Measurements from ENCODE around the gene VLDLR.
"Not testable (repeated sequence)": the region's sequence is repeated elsewhere in the genome, so short reads cannot be mapped to it uniquely, and the experiment has no call there.

VLDLR gene

DNA sequence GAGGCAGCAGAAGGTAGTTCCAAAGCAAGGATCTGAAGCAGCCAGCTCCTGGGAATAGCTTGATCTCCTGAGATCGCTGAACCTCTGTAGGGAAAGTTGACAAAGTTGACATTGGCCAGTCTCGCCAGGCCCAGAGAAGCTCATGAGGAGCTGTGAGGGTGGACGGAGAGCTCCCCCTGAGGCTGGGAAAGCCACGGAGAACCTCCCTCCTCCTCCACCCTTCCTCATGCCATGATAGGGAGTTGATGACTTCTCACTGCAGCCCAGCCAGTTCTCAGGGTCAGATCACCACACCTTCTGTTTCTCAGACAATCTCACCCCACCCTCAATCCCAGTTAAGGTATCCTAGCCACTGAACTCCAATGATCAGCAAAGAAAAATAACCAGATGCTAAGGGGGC, 65.3 kb downstream of the VLDLR start:
- Histone ChIP-seq H3K79me2 (ENCODE audit: control insufficient read depth, insufficient read depth, low read length, unreplicated experiment) (no peaks in the 10 kb centered on the region), H2AFZ (ENCODE audit: low read length, unreplicated experiment) (no peak overlapping the region), H3K4me1 (ENCODE audit: control insufficient read depth, insufficient read depth, low read length, unreplicated experiment) (no peaks in the 10 kb centered on the region), H3K27ac (ENCODE audit: low read depth, low read length) (no peak overlapping the region), H3K36me3 (ENCODE audit: insufficient read depth, low read length) (no peaks in the 10 kb centered on the region), H3K27me3 (ENCODE audit: insufficient read depth, low read length) (no peaks in the 10 kb centered on the region), H3K4me3 (ENCODE audit: low read depth, low read length) (no peak overlapping the region)

DNA sequence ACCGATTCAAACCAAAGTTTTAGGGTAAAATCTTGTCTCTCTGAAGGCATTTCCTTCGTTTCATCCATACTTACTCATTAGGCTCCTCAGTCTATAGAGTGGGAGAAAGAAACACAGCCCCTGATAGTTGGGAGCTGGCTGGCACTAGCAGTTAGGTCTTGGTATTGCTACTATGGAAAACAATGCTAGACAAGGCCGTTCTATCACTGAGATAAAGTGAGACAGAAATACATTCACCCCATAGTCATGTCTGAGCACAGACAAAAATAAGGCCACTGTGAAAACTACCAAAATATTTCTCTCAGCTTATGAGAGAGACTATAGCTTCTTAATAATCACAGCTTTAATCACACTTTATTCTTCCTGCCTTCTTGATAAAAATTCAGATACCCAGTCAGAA, 67.0 kb downstream of the VLDLR start:
- H2AFZ ChIP-seq (ENCODE audit: low read length, unreplicated experiment), result no peak overlapping the region
- no peaks in the 10 kb centered on the region for H3K4me1 ChIP-seq (ENCODE audit: control insufficient read depth, insufficient read depth, low read length, unreplicated experiment)
- H3K27ac ChIP-seq (ENCODE audit: low read depth, low read length), result no peak overlapping the region
- H3K79me2 ChIP-seq (ENCODE audit: control insufficient read depth, insufficient read depth, low read length, unreplicated experiment), result no peaks in the 10 kb centered on the region
- H3K4me3 ChIP-seq (ENCODE audit: low read depth, low read length), result no peak overlapping the region
- no peaks in the 10 kb centered on the region for H3K27me3 ChIP-seq (ENCODE audit: insufficient read depth, low read length)
- no peaks in the 10 kb centered on the region for H3K36me3 ChIP-seq (ENCODE audit: insufficient read depth, low read length)

DNA sequence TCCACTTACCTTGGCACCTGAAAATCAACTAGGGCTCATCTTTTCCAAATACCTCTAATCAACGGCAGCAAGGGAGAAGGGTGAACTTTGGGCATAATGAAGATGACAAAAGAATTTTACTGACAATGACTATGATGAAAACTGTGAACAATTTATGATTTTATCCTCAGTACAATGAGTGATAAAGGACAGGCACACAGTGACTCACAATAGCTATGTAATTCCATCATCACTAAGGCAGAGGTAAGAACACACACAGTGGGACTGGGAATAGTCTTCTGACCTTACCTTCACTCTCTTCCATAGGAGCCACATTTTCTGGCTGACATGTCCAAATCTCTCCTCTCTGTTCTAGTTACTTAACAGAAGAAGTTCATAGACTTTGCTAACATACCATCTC, 69.6 kb downstream of the VLDLR start:
- H3K27ac ChIP-seq (ENCODE audit: low read depth, low read length), result no peak overlapping the region
- H3K79me2 ChIP-seq (ENCODE audit: control insufficient read depth, insufficient read depth, low read length, unreplicated experiment), result no peaks in the 10 kb centered on the region
- no peaks in the 10 kb centered on the region for H3K36me3 ChIP-seq (ENCODE audit: insufficient read depth, low read length)
- H3K4me1 ChIP-seq (ENCODE audit: control insufficient read depth, insufficient read depth, low read length, unreplicated experiment), result no peaks in the 10 kb centered on the region
- H3K27me3 ChIP-seq (ENCODE audit: insufficient read depth, low read length), result no peaks in the 10 kb centered on the region
- no peak overlapping the region for H3K4me3 ChIP-seq (ENCODE audit: low read depth, low read length)
- no peak overlapping the region for H2AFZ ChIP-seq (ENCODE audit: low read length, unreplicated experiment)

DNA sequence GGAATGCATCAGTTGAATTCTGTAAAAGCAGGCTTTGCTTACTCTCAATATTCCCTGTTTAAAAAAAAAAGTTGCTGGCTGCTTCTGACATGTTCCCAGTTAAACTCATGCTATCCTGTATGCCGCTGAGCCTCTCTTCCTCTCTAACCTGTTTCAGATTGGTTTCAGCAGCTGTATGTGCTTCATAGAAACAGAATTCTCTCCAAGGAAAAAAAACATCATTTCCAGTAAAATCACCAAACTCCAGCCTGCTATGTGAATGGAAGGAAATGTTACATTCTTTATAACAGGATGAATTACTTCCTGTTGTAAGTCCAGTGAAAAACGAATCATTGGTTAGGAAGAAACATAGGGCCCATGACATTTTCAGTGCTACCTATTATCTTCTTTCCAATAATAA, 70.0 kb downstream of the VLDLR start:
- H2AFZ ChIP-seq (ENCODE audit: low read length, unreplicated experiment), result no peak overlapping the region
- H3K4me3 ChIP-seq (ENCODE audit: low read depth, low read length), result no peak overlapping the region
- H3K4me1 ChIP-seq (ENCODE audit: control insufficient read depth, insufficient read depth, low read length, unreplicated experiment), result no peaks in the 10 kb centered on the region
- H3K27ac ChIP-seq (ENCODE audit: low read depth, low read length), result no peak overlapping the region
- no peaks in the 10 kb centered on the region for H3K36me3 ChIP-seq (ENCODE audit: insufficient read depth, low read length)
- H3K27me3 ChIP-seq (ENCODE audit: insufficient read depth, low read length), result no peaks in the 10 kb centered on the region
- H3K79me2 ChIP-seq (ENCODE audit: control insufficient read depth, insufficient read depth, low read length, unreplicated experiment), result no peaks in the 10 kb centered on the region

DNA sequence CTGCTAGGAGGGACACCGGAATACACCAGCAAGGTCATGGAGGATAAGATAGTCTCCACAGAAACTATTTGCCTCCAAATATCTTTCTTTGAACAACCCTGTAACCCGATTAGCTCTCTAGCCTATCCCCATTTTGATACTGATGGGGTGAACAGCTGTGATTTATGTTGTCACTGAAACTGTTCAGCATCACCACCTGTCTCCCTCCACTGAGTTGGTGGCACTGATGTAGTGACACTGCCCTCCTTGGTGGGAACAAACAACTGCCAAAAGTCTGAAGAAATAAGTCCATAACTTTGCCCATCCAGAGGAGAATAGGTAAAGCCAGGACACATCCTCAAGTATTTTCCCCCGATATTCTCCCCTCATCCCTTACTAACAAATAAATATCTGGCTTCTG, 71.5 kb downstream of the VLDLR start:
- no peaks in the 10 kb centered on the region for H3K79me2 ChIP-seq (ENCODE audit: control insufficient read depth, insufficient read depth, low read length, unreplicated experiment)
- H3K4me3 ChIP-seq (ENCODE audit: low read depth, low read length), result no peak overlapping the region
- no peak overlapping the region for H2AFZ ChIP-seq (ENCODE audit: low read length, unreplicated experiment)
- no peaks in the 10 kb centered on the region for H3K4me1 ChIP-seq (ENCODE audit: control insufficient read depth, insufficient read depth, low read length, unreplicated experiment)
- no peaks in the 10 kb centered on the region for H3K27me3 ChIP-seq (ENCODE audit: insufficient read depth, low read length)
- no peak overlapping the region for H3K27ac ChIP-seq (ENCODE audit: low read depth, low read length)
- no peaks in the 10 kb centered on the region for H3K36me3 ChIP-seq (ENCODE audit: insufficient read depth, low read length)

DNA sequence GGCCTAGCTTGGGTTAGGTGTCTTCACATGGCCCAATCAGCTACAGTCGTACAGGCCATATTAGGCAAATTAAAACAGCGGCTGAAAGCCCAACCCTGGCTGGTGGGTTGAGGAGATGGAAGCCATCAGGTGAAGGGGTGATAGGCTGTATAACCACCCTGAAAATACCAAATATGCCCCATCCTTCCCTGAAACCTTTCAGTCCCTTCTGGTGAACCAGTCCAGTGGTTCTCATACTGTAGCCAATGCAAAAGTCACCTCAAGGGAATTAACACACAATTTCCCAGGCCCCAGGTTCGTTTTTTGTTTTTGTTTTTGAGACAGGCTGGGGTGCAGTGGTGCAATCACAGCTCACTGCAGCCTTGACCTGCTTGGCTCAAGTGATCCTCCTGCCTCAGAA, 75.9 kb downstream of the VLDLR start:
- Histone ChIP-seq H2AFZ (ENCODE audit: low read length, unreplicated experiment) (no peak overlapping the region), H3K27ac (ENCODE audit: low read depth, low read length) (no peak overlapping the region)

DNA sequence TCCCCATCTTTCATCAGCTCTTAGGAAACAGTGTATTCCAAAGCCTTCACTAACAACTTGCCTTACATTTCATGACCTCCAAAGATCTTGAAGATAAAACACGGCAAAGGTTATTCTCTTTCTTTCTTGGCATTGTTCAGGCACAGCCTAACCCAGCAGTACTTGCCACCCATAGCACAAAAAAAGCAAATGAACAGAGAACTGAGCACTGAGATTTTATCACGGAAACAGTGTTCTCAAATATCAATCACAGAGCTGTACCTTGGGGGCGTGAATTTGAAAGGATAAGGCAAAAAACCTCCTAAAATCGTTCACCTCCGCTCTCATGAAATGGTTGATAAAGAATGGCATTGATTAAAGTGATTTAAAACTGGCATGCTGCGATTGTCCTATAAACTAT, 78.8 kb downstream of the VLDLR start:
- Histone ChIP-seq H3K27ac (ENCODE audit: low read depth, low read length) (no peak overlapping the region), H3K79me2 (ENCODE audit: control insufficient read depth, insufficient read depth, low read length, unreplicated experiment) (no peaks in the 10 kb centered on the region), H2AFZ (ENCODE audit: low read length, unreplicated experiment) (no peak overlapping the region), H3K27me3 (ENCODE audit: insufficient read depth, low read length) (no peaks in the 10 kb centered on the region), H3K4me1 (ENCODE audit: control insufficient read depth, insufficient read depth, low read length, unreplicated experiment) (no peaks in the 10 kb centered on the region), H3K4me3 (ENCODE audit: low read depth, low read length) (no peak overlapping the region), H3K36me3 (ENCODE audit: insufficient read depth, low read length) (no peaks in the 10 kb centered on the region)

More for the DNA sequence above, 75.9 kb downstream of the VLDLR start:
- Histone ChIP-seq H3K36me3 (ENCODE audit: insufficient read depth, low read length) (no peaks in the 10 kb centered on the region), H3K4me3 (ENCODE audit: low read depth, low read length) (no peak overlapping the region), H3K27me3 (ENCODE audit: insufficient read depth, low read length) (no peaks in the 10 kb centered on the region), H3K79me2 (ENCODE audit: control insufficient read depth, insufficient read depth, low read length, unreplicated experiment) (no peaks in the 10 kb centered on the region), H3K4me1 (ENCODE audit: control insufficient read depth, insufficient read depth, low read length, unreplicated experiment) (no peaks in the 10 kb centered on the region)

DNA sequence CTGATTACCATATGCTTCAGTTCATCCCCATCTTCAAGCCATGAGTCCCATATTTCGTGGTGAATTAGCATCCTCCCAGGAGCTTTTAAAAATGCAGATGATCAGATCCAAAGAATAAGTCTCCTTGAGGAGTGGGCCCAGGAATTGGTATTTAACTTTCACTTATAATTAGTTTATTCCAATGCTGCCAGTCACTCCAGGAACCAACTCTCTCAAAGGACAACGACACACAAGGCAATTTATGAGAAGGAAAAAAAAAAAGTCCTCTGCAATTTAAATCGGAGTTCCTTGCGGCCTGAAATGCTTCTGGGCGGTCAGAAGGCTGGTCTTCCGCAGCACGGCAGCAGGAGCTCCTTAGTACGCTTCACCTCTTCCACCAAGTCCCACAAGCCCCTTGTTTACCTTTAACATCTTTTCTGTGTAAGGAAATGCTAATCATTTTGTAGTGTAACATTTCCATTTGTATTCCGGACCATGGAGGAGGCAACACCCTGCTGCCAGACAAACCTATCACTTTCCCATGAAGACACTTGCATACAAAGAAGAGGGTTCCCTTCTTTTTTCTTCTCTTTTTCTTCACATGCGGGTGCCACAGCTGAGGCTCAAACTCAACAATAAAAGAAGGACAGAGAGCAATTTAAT, 79.4 kb downstream of the VLDLR start:
- H3K4me3 ChIP-seq (ENCODE audit: low read depth, low read length), result no peak overlapping the region

DNA sequence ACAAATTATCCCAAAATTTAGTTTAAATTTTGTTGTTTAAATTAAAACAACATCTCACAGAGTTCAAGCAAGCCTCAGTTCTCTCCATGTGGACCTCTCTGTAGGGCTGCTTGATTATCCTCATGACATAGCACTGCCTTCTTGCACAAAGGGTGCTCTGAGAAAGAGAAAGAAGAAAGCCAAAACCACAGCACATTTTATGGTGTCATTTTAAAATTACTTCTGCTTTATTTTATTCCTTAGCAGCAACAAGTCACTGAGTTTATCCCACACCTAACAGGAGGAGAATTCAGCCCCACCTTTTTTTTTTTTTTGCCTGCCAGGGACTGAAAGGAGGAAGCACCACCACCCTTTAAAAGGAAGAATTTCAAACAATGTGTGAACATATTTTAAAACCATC, 82.9 kb downstream of the VLDLR start:
- H3K27me3 ChIP-seq (ENCODE audit: insufficient read depth, low read length), result no peaks in the 10 kb centered on the region
- no peak overlapping the region for H3K27ac ChIP-seq (ENCODE audit: low read depth, low read length)
- H3K4me1 ChIP-seq (ENCODE audit: control insufficient read depth, insufficient read depth, low read length, unreplicated experiment), result no peaks in the 10 kb centered on the region
- no peak overlapping the region for H2AFZ ChIP-seq (ENCODE audit: low read length, unreplicated experiment)
- H3K36me3 ChIP-seq (ENCODE audit: insufficient read depth, low read length), result no peaks in the 10 kb centered on the region
- H3K79me2 ChIP-seq (ENCODE audit: control insufficient read depth, insufficient read depth, low read length, unreplicated experiment), result no peaks in the 10 kb centered on the region
- no peak overlapping the region for H3K4me3 ChIP-seq (ENCODE audit: low read depth, low read length)

More for the DNA sequence above, 79.4 kb downstream of the VLDLR start:
- no peaks in the 10 kb centered on the region for H3K36me3 ChIP-seq (ENCODE audit: insufficient read depth, low read length)
- no peaks in the 10 kb centered on the region for H3K79me2 ChIP-seq (ENCODE audit: control insufficient read depth, insufficient read depth, low read length, unreplicated experiment)
- H3K4me1 ChIP-seq (ENCODE audit: control insufficient read depth, insufficient read depth, low read length, unreplicated experiment), result no peaks in the 10 kb centered on the region
- no peak overlapping the region for H2AFZ ChIP-seq (ENCODE audit: low read length, unreplicated experiment)
- H3K27me3 ChIP-seq (ENCODE audit: insufficient read depth, low read length), result no peaks in the 10 kb centered on the region
- no peak overlapping the region for H3K27ac ChIP-seq (ENCODE audit: low read depth, low read length)

DNA sequence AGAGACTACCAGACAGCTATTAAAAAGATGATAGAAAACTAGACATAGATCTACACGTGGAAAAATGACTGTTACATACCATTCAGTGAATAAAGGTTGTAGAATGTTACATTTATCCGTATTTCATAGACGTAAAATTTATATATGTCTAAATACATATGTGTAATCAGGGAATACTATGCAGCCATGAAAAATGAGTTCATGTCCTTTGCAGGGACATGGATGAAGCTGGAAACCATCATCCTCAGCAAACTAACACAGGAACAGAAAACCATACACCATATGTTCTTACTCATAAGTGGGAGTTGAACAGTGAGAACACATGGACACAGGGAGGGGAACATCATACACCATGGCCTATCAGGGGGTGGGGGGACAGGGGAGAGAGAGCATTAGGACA, 85.7 kb downstream of the VLDLR start:
- H3K4me3 ChIP-seq (ENCODE audit: low read depth, low read length), result not testable (repeated sequence)

More for the DNA sequence above, 85.7 kb downstream of the VLDLR start:
- H3K27ac ChIP-seq (ENCODE audit: low read depth, low read length); H3K4me1 ChIP-seq (ENCODE audit: control insufficient read depth, insufficient read depth, low read length, unreplicated experiment); H3K27me3 ChIP-seq (ENCODE audit: insufficient read depth, low read length); H3K79me2 ChIP-seq (ENCODE audit: control insufficient read depth, insufficient read depth, low read length, unreplicated experiment); H3K36me3 ChIP-seq (ENCODE audit: insufficient read depth, low read length); H2AFZ ChIP-seq (ENCODE audit: low read length, unreplicated experiment): not testable (repeated sequence)

Measured in ACC112 (cell line).